Stimulated activated CD8-positive, alpha-beta memory T cell treated with anti-CD3 and anti-CD28 coated beads, Interleukin-2, amount 100 ng/mL, for 48 hours (primary cell): ENCODE data around the gene MFAP3L.
"Not testable (repeated sequence)": the region's sequence is repeated elsewhere in the genome, so short reads cannot be mapped to it uniquely, and the experiment has no call there.

Experiments used
- DNase-seq, 2 donors: peaks; one replicate each; pipeline ENCODE4 v3.0.0-alpha.2; 2020; ENCODE audit warnings: low read depth in 2 of 2

The MFAP3L gene

DNA sequence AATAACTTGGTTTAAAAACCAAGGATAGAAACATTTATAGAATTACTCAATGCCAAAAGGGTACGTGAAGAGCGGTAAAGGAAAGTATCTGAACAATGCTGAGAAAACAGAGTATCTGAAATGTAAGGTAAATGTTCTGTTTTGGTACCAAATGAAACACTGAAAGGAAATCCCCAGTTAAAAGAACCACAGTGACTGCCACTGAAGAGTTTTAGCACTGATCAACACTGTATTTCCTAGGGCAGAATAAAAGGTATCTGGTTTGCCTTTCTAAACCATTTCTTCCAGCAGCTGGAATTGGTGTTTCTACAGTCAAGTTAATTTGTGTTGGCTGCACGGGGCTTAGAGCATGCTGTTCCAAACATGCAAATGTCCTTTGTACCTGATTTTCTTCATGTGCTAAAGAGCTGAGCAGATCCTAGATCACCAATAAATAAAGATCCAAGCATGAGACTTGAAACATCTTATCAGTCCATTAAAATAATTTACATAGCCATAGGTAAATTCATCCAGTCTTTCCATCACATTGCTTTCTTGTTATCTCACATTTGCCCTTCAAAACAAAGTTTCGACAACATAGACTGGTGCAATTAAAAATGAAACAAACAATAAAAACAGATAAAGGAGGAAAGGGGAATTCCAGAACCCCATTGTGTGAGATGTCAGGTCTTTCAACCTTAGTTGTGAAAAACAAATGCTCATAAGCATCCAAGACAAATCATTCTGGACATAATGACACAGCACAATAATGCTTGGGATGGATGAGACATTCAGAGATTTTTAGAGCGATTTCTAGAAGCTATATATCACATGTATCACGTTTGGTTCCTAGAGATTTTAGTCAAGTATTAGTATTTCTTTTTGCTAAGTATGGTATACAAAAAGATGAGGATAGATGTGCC is 38.6 kb downstream of the MFAP3L start:
- DNase-seq, result no peak

- DNase-seq, result no peak
Measured at GRCh38 chr4:169986369-169986768, 39.8 kb downstream of the MFAP3L start.

GRCh38 chr4:169985881-169986280 is 40.3 kb downstream of the MFAP3L start:
- no peak for DNase-seq

- DNase-seq, result no peak
Measured at GRCh38 chr4:169984745-169985144, 41.5 kb downstream of the MFAP3L start.

DNA sequence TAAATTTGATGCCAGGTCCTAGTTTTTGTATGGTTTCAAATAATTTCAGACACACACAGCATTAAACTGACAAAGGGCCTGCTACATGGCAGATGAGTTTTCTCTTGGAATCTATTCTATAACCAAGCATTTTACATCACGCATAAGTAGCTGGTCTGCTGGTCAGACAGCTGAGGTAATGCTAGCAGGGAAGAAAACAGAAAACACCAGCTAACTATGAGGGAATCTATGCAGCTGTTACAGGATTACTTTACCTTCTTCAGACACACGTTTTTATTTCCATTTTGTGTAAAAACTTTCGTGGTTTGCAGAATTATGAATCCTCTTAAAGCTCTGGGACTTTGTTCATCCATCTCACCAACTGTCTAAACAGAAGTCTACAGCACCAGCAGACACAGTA is 42.0 kb downstream of the MFAP3L start:
- no peak for DNase-seq

- DNase-seq, result no peak
Measured at GRCh38 chr4:169976951-169977350, 49.2 kb downstream of the MFAP3L start.

DNA sequence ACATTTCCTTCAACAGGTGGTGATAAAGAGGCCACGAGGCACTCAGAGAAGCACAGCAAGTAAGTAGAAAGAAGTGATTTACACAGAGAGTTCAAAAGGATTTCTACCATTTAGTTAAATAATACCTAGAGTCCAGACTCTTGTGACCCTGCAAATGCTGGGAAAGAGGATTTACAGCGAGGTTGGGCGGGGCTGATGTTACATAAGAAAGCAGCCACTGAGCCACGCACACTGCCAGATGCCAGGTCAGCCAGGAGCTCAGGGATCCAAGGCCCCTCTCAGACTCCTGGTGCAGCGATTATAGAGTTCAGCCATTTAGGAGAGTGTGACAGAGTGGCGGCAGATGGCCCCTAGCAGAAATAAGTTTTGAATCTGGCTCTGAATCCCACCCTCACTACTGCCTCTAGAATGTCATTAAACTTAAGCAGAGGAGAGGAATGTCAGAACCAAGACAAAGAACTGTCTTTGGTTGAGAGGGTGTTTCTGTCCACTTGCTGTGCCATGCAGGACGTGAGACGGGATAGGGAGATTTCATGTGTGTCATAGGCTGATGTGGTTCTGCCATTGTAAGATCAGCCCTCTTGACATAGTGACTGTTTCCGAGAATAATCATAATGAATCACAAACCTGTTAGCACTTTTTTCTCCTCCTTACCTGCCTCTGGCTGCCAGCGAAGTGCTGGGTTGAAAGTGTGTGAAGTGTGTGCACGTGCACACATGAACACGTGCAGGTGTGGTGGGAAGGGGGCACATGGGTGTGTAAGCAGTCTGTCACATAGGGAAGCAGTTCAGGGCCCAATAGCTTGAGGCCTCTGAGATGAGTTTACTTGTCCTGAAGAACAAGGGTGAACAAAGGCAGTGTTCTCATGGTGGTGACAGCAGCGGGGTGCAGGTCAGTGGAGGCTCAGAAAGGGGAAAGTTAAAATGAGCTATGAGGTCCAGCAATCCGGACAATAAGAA is 50.1 kb downstream of the MFAP3L start:
- DNase-seq, result no peak

GRCh38 chr4:169975131-169975837 is 50.9 kb downstream of the MFAP3L start:
- DNase-seq, result no peak

DNA sequence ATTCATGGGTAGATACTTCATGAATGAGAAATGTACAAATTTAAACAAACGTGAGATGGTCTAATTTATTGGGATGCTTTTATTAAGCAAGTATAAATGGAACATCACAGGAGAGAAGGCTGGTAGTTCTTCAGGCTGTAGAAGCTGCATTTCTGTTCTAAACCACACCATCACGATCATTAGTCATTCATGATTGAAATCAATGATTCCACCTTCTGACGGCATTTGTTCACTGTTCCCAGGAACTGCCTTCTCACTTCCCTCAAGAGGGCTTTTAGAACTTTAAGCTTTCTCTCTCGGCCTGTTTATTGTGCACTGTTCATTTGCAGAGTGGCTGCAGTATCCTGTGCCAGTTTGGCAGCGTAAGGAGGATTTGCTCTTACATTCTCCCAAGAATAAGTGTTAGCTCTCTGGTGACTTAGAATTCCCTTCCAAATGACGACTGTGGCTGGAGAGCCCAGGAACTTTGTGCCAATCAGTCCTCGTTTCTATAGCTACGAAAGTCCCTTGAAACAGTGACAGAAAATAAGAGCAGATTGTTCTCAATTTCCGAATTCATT is 54.7 kb downstream of the MFAP3L start:
- no peak for DNase-seq

- no peak for DNase-seq
Measured at GRCh38 chr4:169968999-169969398, 57.2 kb downstream of the MFAP3L start.

- no peak for DNase-seq
Measured at GRCh38 chr4:169963998-169964397, 62.2 kb downstream of the MFAP3L start.

DNA sequence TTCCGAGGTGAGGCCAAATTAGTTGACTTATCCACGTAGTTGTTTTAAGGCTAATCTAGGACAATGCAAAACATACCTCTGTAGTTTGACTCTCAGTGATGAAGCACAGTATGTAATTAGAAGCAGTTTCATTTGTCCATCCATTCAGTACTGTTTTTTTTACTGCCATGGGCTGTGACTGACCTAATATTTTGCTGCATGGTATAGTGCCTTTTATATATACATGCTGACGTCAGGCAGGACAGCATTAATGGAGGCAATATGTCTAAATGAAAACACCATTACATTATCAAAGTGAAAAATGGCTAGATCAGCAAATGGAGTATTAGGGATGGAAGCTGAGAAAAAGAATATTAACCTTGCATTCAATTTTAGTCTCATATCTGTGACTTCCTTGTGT is 66.9 kb downstream of the MFAP3L start:
- DNase-seq, result no peak

DNA sequence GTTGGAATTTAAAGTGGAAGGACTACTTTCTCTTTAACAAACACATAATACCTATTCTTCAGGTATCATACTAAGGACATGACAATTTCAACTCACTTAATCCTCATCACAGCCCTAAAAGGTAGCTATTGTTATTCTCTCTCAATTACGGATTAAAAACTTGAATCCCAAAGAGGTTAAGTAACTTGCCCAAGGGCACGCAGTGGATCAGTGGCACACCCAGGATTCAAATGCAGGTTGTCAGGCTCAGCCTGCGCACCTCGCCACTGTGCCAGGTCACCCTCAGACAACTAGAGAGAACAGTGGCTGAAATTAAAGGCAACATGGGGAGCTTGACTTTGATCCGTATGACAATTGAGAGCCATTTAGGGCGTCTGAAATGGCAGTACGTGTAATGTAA is 67.6 kb downstream of the MFAP3L start:
- DNase-seq, result no peak

DNA sequence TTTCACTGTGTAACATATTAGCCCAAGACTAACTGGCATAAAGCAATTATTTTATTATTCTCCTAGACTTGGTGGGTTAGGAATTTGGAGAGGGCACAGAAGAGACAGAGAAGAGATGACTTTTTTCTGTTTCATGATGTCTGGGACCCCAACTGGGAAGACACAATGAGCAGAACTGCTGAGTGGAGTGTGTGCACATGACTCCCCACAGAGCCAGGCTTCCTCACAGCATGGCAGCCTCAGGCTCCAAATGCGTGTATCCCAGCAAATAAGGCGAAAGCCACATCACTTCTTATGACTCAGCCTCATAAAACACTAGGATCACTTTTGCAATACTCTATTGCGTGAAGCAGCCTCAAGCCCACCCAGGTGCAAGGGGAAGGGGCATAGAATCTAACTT is 68.4 kb downstream of the MFAP3L start:
- no peak for DNase-seq

DNA sequence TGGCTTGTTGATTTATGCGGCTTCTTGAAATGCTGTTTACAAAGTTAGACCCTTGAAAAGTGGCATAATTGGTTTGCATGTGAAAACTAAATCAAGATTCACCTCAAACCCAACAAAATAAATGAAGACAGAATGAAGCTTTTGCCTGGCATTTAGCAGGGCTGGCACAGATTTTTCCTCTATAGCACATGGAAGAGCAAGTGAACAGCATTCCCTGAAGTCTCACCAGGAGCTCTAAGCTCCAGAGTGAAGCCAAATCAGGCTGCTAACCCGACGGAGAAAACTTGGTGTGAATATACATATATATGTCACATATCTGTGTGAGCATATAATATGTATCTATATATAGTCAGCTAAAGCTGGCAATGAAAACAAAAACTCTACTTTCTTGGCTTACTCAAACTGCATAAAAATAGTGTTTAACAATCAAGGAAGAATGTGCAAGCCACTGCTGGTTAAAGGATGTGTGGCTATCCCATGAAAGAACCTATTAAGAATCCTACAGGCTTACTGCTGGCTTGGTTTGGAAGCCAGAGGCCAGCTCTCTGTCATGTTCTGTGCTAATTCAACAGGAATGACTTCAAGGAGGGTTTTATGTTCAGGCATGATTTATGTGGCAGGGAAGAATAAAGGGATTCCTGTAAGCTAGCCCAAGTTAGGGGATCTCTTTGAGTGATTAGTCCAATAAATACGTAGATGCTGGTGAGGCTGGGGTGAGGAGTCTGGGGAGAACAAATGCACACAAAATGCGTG is 69.9 kb downstream of the MFAP3L start:
- DNase-seq, result no peak

GRCh38 chr4:169955521-169955920 is 70.7 kb downstream of the MFAP3L start:
- DNase-seq, result no peak

DNA sequence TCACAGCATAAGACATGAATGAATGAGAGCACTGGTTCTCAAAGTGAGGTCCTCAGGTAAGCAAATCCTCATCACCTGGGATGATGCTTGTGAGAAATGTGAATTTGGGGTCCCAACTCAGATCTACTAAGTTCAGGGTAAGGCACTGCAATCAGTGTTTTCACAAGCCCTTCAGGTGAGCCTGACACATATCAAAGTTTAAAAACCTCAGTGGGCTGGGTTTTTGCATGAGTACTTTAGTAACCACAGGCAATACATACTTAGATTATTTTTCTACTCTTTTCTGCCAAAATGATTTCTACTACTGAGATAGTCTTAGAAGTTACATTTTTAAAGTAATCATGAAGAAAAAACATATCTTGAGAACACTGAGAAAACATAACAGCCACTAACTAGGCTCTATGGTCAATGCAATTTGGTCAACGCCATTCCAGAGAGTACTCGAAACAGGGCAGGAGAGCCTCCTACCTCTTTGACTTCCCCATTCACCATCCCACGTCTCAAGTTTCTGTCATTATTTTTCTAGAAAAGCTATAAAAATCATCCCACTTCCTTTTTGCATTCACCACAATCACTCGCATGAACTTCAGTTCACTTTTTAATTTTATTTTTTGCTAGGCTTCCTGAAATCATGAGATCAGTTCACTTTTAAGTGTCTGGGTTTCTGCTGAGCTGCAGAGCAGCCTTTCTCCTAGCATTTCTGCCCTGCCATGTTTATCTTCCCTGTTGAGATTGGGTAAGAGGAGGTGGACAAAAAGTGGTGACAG is 73.8 kb downstream of the MFAP3L start:
- no peak for DNase-seq

- no peak for DNase-seq
Measured at GRCh38 chr4:169948271-169948670, 77.9 kb downstream of the MFAP3L start.

- no peak for DNase-seq
Measured at GRCh38 chr4:169945636-169946035, 80.6 kb downstream of the MFAP3L start.

DNA sequence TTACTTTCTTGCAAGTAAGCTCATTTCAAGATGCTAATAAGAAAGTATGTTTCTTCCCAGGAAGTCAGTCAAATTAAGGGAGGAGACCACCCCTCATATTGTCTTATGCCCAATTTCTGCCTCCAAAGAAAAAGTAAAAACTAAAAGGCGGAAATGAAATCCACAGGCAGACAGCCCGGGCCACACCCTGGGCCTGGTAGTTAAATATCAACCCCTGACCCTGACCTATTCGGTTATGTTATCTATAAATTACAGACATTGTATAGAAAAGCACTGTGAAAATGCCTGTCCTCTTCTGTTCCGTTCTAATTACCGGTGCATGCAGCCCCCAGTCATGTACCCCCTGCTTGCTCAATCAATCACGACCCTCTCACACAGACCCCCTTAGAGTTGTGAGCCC is 82.6 kb downstream of the MFAP3L start:
- DNase-seq, result not testable (repeated sequence)
